WTC11 (cell line): ENCODE data around the gene RNF222. TPM values are rescaled to one million over a fixed set of nuclear protein-coding genes. Genes with fewer than 3 reads are reported as not detected.

ENCODE experiments used
- ATAC-seq: fragments of 200-7000 bp; cut with Tn5 transposase; 2 replicates; pipeline ENCODE4 v1.10.0; 2021; ENCODE audit warnings: mild to moderate bottlenecking, moderate library complexity
- CTCF ChIA-PET: fragments of 300-600 bp; sonication (Branson Sonifier 250); formaldehyde crosslinking; loops from one replicate; lab custom pipeline; 2021; ENCODE audit warnings: antibody characterized with exemption; lab: Charles Lee
- POLR2A ChIA-PET: fragments of 350-600 bp; sonication (Branson Sonifier 250); formaldehyde crosslinking; loops from one replicate; lab custom pipeline; 2021; ENCODE audit warnings: antibody characterized with exemption; lab: Charles Lee
- DNase-seq: peaks from one replicate; pipeline ENCODE4 v3.0.0; 2021; ENCODE audit warnings: low spot score
- H3K27ac Mint-ChIP-seq: 2 replicates; pipeline ENCODE4 v1.8.0; 2021; ENCODE audit warnings: mixed read lengths
- H3K27me3 Mint-ChIP-seq: 2 replicates; pipeline ENCODE4 v1.8.0; 2021; ENCODE audit warnings: low read depth, mild to moderate bottlenecking, moderate library complexity, mixed read lengths
- H3K36me3 Mint-ChIP-seq: 2 replicates; pipeline ENCODE4 v1.8.0; 2021; ENCODE audit warnings: mixed read lengths
- H3K4me1 Mint-ChIP-seq: 2 replicates; pipeline ENCODE4 v1.8.0; 2022; ENCODE audit warnings: mixed read lengths
- H3K4me3 Mint-ChIP-seq: 2 replicates; pipeline ENCODE4 v1.8.0; 2021; ENCODE audit warnings: mild to moderate bottlenecking, moderate library complexity, mixed read lengths
- H3K9me3 Mint-ChIP-seq: 2 replicates; pipeline ENCODE4 v1.8.0; 2021; ENCODE audit warnings: mixed read lengths
- AFF4 ChIP-seq: sonication (generic); formaldehyde crosslinking; IDR thresholded peaks from 2 replicates; pipeline ENCODE4 v1.8.1; 2023; ENCODE audit warnings: mild to moderate bottlenecking, missing genetic modification reagents, borderline replicate concordance
- ARID4B ChIP-seq: sonication (generic); formaldehyde crosslinking; IDR thresholded peaks from 2 replicates; pipeline ENCODE4 v1.8.0; 2023; ENCODE audit warnings: missing genetic modification reagents, mild to moderate bottlenecking, borderline replicate concordance
- FOXK1 ChIP-seq: sonication (generic); formaldehyde crosslinking; IDR thresholded peaks from 2 replicates; pipeline ENCODE4 v1.8.0; 2022; ENCODE audit warnings: mild to moderate bottlenecking, moderate library complexity, missing genetic modification reagents
- MLX ChIP-seq: sonication (generic); formaldehyde crosslinking; IDR thresholded peaks from 2 replicates; pipeline ENCODE4 v1.8.1; 2023; ENCODE audit warnings: mild to moderate bottlenecking, missing genetic modification reagents, moderate library complexity
- MXD4 ChIP-seq: fragments of 250-450 bp; sonication (Bioruptor Pico); IDR thresholded peaks from 2 replicates; pipeline ENCODE4 v1.8.0; 2021; ENCODE audit warnings: mild to moderate bottlenecking, moderate library complexity, borderline replicate concordance
- PRDM15 ChIP-seq: sonication (generic); formaldehyde crosslinking; IDR thresholded peaks from 2 replicates; pipeline ENCODE4 v1.8.0; 2022; ENCODE audit warnings: missing genetic modification reagents
- USF2 ChIP-seq: sonication (generic); formaldehyde crosslinking; IDR thresholded peaks from 2 replicates; pipeline ENCODE4 v1.8.1; 2023; ENCODE audit warnings: mild to moderate bottlenecking, missing genetic modification reagents, moderate library complexity
- ZBTB43 ChIP-seq: sonication (generic); formaldehyde crosslinking; IDR thresholded peaks from 2 replicates; pipeline ENCODE4 v1.8.1; 2023; ENCODE audit warnings: mild to moderate bottlenecking, missing genetic modification reagents
- ZNF232 ChIP-seq: sonication (generic); formaldehyde crosslinking; IDR thresholded peaks from 2 replicates; pipeline ENCODE4 v1.8.0; 2022; ENCODE audit warnings: mild to moderate bottlenecking, missing genetic modification reagents
- ZNF396 ChIP-seq: fragments of 250-450 bp; sonication (Bioruptor Pico); IDR thresholded peaks from 2 replicates; pipeline ENCODE4 v1.8.0; 2021; ENCODE audit warnings: mild to moderate bottlenecking, moderate library complexity, borderline replicate concordance
- total RNA-seq: library from RNA; stranded (reverse); gene quantifications from 3 replicates; pipeline ENCODE4 v1.2.3, GENCODE V29; 2021

Gene RNF222
- total RNA-seq, 1 experiment from 2014 or later, result not detected

- Mint-ChIP-seq H3K36me3 (no peaks in the 10 kb centered on the region), H3K9me3 (no peaks in the 10 kb centered on the region), H3K27ac (no peak overlapping the region), H3K27me3 (peaks cover 10% of the 10 kb centered on the region; the same call in 1 of the 2 replicates), H3K4me3 (no peak overlapping the region), H3K4me1 (peaks cover 8% of the 10 kb centered on the region)
- POLR2A ChIA-PET, result no interaction called here
- TF ChIP-seq ARID4B (CRISPR knock-in tag) (no peak), PRDM15 (CRISPR knock-in tag) (peak; percentile 97)
- CTCF ChIA-PET, result interaction anchor here (0.6 to 3.0 kb wide), 4 partner anchors 9 to 354 kb away, joined by 3 to 20 read pairs (median 8); no protein-coding TSS in a partner anchor
- DNase-seq, result no peak
- peak; percentile 20 for ATAC-seq
Measured at GRCh38 chr17:8392274-8392673, 5.4 kb downstream of the RNF222 start.

- Mint-ChIP-seq H3K36me3 (no peaks in the 10 kb centered on the region), H3K9me3 (no peaks in the 10 kb centered on the region), H3K27me3 (peaks cover 10% of the 10 kb centered on the region; the same call in 1 of the 2 replicates), H3K4me1 (peaks cover 9% of the 10 kb centered on the region), H3K4me3 (no peak overlapping the region), H3K27ac (no peak overlapping the region)
- TF ChIP-seq ZNF396 (CRISPR knock-in tag), result no peak
- TF ChIP-seq FOXK1 (CRISPR knock-in tag), result no peak
- no peak for TF ChIP-seq MXD4
- TF ChIP-seq AFF4 (CRISPR knock-in tag), result no peak
- no peak for TF ChIP-seq ZNF232 (CRISPR knock-in tag)
- no peak for TF ChIP-seq ZBTB43 (CRISPR knock-in tag)
- TF ChIP-seq USF2 (CRISPR knock-in tag), result no peak
- TF ChIP-seq MLX (CRISPR knock-in tag), result no peak
- ChIA-PET CTCF (interaction anchor here (0.9 to 3.0 kb wide), 4 partner anchors 8 to 354 kb away, joined by 4 to 20 read pairs (median 8); partner anchors contain the start of gene KRABD2), POLR2A (interaction anchor here (0.6 kb wide), 1 partner anchor 940 kb away, joined by 5 read pairs; no protein-coding TSS in a partner anchor)
- ATAC-seq, result peak; percentile 23; the same call in 1 of the 2 replicates
- DNase-seq, result no peak
Measured at GRCh38 chr17:8391711-8392110, 5.9 kb downstream of the RNF222 start.
